ENCODE measurements around the gene MSI2.

The MSI2 gene

GRCh38 chr17:57247261-57247660 lies 9.1 kb upstream of the MSI2 start:
- no peak for DNase-seq

GRCh38 chr17:57247913-57248312 lies 8.4 kb upstream of the MSI2 start:
- DNase-seq = no peak

GRCh38 chr17:57249520-57249919 lies 6.8 kb upstream of the MSI2 start:
- DNase-seq = no peak

DNA sequence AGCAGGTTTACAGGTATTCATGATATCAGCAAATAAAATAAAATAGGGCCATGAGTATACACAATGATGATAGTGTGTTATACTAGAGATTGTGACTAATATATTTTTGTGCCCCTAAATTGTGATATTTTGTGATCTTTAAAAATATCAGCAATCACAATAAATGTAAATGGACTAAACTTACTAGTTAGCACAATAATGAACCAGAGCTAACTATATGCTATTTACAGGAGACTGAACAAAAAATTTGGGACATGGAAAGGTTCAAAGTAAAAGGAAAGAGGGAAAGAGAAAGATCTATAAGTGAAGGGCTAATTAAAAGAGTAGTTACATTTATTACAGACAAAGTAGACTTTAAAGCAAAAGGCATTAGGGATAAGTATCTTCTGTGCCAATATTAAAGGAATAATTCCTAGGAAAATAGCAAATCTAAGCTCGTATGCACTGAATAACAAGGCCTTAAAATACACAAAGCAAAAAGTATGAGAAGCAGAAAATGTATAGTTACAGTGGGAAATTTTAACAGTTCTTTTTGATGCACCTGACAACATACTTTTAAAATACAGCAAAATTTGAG lies 5.0 kb upstream of the MSI2 start:
- DNase-seq = no peak

DNA sequence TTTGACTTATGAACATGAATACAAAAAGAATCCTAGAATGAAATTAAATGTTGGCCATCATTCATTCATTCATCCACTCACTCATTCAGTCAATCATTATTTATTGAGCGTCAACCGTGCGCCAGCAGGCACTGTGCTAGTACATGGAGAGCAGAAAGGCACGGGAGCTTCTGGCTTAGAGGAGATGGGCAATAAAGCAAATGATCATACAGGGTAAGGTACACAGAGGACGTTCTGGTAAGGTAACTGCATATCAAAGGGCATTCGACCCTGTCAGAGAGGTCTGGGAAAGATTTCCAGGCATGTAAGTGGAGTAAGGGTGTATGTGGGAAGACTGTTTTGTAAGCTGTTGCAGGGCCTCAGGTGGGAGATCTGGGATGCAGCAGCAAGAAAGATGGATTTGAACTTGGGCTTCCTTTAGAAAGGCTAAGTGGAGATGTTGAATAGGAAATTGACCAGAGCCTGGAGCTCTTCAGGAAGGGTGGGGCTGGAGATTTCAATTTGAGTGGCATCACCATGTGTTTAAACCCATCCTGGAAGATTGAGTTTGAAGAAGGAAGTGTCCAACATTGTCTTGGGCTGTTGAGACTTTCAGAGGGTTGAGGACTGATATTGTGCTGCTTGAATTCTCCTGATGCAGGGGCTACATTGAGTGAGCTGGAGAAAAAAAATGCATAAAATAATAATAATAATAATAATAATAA lies 2.8 kb upstream of the MSI2 start:
- no peak for DNase-seq

- DNase-seq = no peak
Measured at GRCh38 chr17:57255182-57255775, 1.0 kb upstream of the MSI2 start.

DNA sequence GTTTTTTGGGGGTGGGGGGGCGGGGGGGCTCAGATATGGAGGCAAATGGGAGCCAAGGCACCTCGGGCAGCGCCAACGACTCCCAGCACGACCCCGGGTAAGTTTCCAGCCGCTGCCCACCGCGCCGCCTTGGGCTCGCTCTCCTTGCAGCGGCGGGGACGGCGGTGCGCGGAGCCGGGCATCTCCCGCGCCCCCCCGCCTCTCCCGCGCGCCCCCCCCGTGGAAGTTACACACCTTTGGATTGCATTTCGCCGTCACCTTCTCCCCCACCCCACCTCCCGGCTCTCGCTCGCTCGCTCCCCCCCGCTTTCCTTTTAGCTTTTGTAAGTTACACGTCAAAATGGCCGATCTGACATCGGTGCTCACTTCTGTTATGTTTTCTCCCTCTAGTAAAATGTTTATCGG lies 387 bp downstream of the MSI2 start:
- DNase-seq = peak; percentile 54

GRCh38 chr17:57257195-57257894 lies 1.0 kb downstream of the MSI2 start:
- no peak for DNase-seq

DNA sequence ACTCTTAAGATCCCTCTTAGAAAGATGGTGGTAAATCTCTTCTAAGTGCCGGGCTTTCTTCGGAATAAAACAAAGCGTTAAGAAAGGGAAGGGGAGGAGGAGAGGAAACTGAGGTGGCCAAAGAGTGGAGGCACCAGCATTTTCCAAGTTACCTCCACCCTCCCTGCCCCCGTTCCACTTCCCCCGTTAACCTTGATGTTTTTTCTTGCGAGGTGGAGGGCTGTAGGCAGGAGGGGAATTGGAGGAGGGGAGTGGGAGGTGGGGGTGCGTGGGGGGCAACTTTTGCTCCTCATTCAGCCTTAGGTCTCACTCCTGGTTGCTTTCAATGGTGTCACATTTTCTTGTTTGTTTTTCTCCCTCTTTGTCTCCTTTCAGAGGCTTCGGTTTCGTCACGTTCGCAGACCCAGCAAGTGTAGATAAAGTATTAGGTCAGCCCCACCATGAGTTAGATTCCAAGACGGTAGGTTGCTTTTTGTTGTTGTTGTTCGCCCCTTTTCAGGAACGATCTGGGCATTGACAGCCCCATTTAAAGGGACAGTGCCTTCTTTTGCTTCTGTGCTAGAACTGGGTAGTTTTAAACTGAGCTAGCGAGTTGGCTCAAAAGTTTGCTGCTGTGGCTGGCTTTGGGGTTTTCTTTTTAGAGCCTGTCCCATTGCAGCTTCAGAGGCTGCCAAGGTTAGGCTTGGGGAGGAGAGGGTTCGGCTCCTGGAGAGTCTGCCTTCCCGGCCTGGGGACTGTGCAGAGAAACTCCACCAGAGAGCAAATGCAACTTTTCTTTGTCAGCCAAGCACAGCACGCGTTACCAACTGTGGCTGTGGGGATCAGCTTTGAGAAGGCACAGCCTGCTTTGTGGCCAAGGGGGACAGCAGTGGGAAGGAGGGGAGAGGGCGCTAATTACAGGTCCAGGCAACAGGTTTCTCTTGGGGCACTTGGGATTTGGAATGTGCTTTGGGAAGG lies 1.9 kb downstream of the MSI2 start:
- DNase-seq = no peak

- no peak for DNase-seq
Measured at GRCh38 chr17:57259306-57259705, 3.0 kb downstream of the MSI2 start.

- DNase-seq = no peak
Measured at GRCh38 chr17:57259817-57260216, 3.5 kb downstream of the MSI2 start.

- DNase-seq = no peak
Measured at GRCh38 chr17:57260325-57261083, 4.2 kb downstream of the MSI2 start.

- DNase-seq = no peak
Measured at GRCh38 chr17:57261084-57261461, 4.8 kb downstream of the MSI2 start.

DNA sequence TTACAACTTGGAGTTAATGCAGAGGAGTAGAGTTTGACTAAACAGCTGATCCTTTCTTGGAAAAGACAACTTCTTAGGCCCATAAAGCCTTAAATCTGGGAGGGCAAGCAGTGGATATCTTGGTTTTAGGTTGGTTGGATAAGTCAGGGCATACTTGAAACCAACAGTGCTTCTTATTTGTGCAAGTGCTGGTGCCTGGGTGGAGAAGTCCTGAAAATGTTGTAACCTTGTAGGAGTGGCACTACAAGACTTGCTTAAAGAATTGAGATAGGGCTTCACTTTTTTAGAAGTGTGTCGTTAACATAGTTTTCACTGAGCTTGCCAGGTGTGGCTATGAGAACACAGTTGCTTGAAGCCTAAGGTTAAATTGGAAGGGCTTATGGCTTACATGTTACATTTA lies 6.2 kb downstream of the MSI2 start:
- no peak for DNase-seq

- no peak for DNase-seq
Measured at GRCh38 chr17:57264250-57264649, 7.9 kb downstream of the MSI2 start.

- no peak for DNase-seq
Measured at GRCh38 chr17:57264776-57265175, 8.5 kb downstream of the MSI2 start.

- DNase-seq = no peak
Measured at GRCh38 chr17:57266902-57267311, 10.6 kb downstream of the MSI2 start.

GRCh38 chr17:57268181-57268580 lies 11.9 kb downstream of the MSI2 start:
- DNase-seq = no peak

DNA sequence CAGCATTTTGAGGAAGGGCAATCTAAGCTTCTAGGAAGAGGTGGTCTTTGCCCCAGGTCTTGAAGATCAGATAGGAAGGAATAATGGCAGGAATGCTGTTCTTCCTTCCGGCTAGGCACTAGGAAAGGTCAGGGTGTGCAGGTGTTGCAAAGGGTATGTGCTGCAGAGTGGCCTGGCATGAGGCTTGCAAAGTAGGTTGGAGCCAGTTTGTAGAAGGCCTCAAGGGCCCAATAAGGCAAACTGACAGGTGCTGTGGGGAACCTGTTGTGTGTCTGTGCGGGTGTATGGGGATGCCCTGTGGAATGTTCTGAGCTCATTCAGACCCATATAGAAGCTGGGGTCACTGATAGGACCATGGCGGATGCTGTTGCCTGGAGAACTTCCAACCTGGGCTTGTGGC lies 12.7 kb downstream of the MSI2 start:
- DNase-seq = no peak

GRCh38 chr17:57269598-57270255 lies 13.4 kb downstream of the MSI2 start:
- no peak for DNase-seq

DNA sequence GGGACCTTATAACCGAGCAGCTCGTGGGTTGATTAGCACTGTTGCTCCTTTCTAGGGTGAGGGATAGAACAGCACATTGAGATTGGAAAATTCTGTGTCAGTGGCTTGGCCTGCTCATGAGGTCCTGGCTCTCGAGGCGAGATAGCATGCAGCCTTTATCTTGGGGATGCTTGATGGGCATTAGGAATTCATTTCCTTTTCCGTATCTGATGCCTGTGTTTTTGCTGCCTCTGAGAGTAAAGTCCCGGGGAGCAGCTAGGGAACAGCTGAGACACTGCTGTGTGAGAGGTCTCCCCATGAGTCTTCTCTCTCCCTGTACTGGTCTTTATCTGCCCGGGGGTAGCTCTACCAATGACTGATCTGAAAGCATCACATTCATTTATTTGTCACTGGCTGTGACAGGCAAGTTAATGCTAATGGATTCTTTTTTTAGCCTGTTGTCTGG lies 14.5 kb downstream of the MSI2 start:
- DNase-seq = no peak

Measured in NCI-H1092 treated with DMSO at 0.1 percent for 48 hours (cell line).